Limb (tissue), 2 donors: ENCODE data around the gene CORO1C.

Experiments
- DNase-seq, 2 donors: peaks; one replicate each; pipeline ENCODE4 v3.0.0-alpha.2; 2016; ENCODE audit errors: extremely low spot score in 2 of 2

Gene CORO1C

GRCh38 chr12:108724890-108725151 lies 6.5 kb downstream of the CORO1C start:
- DNase-seq: no peak

GRCh38 chr12:108724054-108724889 lies 7.0 kb downstream of the CORO1C start:
- no peak for DNase-seq

GRCh38 chr12:108722992-108723766 lies 8.1 kb downstream of the CORO1C start:
- DNase-seq: no peak

DNA sequence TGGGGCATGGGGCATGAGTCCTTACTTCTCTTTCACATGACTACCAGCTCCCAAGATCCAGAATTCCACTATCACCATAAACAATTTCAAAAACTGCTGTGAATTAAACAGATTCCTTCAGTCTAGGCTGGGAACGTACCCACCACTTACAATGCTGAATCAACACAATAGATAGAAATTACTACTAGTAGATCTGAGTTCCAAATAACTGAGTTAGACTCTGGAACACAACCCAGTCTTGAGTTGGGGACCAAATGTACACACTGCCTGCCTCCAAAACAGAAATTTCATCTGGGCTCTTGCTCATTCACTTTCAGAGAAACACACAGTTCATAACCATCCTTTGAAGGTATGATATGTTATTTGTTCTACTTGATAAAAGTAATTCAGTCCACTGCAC lies 8.9 kb downstream of the CORO1C start:
- no peak for DNase-seq

- no peak for DNase-seq
Measured at GRCh38 chr12:108721824-108722223, 9.5 kb downstream of the CORO1C start.

DNA sequence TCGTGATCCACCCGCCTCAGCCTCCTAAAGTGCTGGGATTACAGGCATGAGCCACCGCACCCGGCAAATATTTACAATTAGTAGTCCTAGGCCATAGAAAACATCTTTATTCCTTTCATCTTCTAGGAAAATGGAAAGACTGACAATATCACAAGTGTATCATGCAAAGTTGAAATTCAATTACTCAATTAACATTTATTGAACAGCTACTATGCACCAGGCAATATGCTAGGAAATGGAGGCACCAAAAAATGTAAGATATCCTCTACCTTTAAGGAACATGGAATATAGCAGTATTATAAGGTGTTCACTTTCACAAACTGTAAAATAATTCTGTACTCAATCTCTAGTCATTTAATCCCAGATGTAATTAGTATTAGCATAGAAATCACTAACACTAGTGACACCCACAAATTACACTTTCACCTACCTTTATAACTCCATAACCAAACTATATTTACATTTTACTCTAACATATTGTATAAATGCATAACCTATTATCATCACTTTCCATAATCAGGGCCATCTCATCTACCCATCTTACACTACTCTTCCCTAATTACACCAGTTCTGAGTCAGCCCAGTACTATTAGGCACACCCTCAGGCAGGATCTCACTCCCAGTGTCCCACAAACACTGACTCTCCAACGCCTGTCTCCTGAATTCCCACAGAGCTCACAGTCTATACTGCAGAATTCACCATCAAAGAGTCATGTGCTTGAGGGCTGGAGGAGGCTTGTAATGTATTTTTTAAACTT lies 10.4 kb downstream of the CORO1C start:
- no peak for DNase-seq

GRCh38 chr12:108717243-108717642 lies 14.1 kb downstream of the CORO1C start:
- no peak for DNase-seq

DNA sequence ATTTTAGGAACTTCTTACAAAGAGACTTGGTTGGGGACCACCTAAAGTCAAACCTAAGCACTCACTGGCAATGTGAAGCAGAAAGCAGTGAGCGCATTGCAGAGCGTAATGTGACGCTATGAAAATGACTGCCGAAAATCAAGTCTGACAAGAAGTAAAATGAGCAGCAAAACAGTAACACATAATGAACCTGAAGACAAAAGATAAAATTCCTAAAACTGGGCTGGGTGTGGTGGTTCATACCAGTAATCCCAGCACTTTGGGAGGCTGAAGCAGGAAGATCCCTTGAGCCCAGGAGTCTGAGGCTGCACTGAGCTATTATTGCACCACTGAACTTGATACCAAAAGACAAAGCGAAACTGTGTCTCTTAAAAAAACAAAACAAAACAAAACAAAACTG lies 16.5 kb downstream of the CORO1C start:
- no peak for DNase-seq

DNA sequence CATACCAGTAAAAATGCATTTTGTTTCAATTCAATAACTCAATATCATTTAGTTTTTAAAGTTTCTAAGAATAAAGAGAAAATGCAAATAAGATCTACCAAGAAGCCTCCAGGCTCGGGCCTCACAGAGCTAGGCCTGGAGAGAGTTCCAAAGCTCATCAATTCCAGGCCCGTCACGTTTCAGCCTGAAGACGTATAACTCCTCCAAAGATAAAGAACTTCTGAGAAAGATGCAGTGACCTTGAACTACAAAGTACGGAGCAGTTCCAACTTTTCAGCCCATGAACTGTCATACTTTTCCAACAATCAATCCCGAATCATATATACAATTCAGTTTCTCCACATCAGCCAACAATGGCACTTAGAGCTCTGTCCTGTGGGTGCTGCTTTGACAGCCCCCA lies 17.8 kb downstream of the CORO1C start:
- DNase-seq: no peak

DNA sequence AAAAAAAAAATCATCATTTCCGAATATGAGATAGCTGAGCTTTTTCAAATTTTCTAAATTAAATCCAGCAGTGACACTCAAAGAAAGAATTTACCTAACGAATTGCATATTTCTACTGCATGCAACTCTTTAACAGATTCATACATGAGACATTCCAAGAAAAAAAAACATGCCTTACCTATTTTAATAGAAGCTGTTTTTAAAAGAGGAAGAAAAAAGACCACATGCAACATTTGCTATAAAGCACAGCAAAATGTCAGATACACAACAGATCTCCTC lies 18.5 kb downstream of the CORO1C start:
- DNase-seq: no peak

- DNase-seq: no peak
Measured at GRCh38 chr12:108712165-108712924, 19.0 kb downstream of the CORO1C start.

DNA sequence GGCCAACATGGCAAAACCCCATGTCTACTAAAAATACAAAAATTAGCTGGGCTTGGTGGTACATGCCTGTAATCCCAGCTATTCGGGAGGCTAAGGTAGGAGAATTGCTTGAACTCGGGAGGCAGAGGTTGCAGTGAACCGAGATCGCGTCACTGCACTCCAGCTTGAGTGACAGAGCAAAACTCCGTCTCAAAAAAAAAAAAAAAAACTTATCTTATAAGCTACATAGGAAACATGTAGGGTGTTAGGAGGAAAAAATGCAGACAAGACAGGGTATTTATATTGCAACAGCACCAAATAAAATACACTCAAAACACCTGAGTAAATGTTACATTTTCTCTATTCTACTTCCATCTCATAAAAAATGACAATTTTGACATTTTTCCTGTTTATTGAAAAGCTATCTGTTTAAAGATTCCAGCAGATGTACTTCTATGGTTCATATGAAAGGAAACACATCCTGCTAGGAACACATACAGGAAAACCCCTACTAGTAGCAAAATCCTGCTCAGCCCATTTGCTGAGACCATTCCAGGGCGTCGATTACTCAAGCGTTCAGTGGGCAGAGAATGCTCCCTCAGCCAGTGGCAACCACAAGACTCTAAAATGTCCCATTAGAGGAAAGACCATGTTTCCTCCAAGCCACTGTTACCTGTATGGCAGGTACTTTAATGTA lies 19.7 kb downstream of the CORO1C start:
- no peak for DNase-seq

DNA sequence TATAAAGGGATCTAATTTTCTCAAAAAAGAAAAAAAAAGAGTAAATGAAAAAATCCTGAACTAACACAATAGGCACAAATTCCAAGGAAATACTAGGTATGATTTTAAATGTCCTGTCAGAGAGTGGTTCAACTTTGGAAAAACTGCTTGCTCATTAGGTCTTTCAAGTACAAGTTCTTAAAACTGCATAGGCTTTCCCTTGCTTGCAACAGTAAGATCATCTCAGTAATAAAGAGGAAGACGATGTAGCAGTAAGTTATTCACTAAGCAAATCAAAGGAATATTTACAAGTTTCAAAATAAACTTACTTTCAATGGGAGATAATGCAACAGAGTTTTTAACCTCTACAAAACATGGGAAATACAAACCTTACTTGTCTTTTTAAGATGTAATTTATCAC lies 21.6 kb downstream of the CORO1C start:
- no peak for DNase-seq

DNA sequence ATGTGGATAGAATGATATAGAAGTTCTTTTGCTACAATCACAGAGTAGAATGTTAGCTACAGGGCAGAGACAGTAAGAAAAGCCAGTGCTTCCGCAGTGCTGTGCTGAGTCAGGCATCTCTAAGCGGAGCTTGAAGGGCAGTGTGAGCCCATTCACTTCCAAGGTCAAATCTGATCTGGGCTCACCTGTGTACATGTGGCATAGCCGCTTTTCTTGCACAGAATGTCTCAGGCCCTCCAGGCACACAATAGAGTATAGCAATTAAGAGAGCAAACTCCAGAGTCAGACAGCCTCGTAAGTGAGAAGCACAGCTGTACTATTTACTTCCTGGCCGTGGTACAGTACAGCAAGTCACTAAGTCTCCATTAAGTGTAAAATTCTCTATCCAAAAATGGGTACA lies 26.8 kb downstream of the CORO1C start:
- no peak for DNase-seq

DNA sequence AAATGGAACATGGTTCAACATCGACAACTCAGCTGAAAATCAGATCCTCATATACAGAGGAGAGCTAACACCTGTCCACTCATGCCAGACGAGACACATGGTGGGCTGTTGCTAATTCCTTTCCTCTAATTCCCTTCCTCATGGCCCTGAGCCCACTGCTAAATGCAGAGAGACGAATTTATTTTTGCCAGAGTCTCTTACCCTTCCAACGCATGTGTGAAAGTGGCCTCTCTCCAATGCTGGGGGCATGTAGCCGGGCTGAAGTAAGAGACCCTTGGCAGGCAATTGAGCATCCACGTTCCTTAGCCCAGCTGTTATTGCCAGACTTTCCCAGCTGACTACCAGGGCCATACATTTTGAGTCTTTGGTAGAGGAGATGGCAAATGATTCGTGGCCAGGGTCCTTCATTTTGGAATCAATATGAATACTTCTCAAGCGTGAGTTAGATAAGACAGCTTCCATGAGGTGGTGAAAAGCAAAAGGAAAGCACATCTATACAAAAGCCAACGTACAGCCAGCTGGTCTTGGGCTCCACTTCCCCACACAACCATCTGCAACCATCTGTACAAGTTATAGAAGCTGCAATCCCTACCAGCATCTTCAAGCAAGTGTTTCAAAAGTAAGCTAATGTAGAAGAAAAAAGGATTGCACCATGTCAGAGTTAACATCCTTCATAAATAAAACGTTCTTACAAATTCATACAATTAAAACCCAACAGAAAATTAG lies 28.6 kb downstream of the CORO1C start:
- peak; percentile 38 to 63 for DNase-seq

DNA sequence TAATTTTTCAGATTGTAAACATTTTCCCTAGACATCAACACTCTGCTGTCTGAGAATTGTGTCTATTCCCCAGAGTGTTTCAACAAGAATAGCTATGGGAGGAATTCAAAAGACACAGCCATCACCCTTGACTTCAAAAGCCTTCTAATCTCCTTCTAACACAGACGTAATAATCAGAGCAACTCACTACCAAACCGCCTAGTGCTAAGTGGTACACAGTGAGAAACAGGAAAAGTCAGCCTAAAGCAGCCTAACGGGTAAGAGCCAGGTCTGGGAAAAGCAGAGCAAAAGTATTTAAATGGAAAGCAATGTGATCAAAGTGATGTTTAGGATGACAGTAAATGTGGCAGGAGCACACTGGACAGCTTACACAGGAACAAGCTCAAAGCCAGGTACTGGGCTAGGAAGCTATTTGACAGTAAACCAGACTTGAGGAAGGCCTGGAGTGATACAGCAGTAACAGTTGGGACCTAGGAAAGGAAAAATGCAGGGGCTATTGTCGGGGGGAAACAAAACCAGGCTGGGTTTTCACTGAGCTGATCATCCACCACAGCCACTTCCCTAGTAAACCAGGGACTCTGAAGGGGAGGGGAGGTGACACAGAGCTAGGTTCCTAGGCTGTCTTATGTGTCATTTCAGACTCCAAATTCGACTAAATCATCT lies 29.4 kb downstream of the CORO1C start:
- no peak for DNase-seq

DNA sequence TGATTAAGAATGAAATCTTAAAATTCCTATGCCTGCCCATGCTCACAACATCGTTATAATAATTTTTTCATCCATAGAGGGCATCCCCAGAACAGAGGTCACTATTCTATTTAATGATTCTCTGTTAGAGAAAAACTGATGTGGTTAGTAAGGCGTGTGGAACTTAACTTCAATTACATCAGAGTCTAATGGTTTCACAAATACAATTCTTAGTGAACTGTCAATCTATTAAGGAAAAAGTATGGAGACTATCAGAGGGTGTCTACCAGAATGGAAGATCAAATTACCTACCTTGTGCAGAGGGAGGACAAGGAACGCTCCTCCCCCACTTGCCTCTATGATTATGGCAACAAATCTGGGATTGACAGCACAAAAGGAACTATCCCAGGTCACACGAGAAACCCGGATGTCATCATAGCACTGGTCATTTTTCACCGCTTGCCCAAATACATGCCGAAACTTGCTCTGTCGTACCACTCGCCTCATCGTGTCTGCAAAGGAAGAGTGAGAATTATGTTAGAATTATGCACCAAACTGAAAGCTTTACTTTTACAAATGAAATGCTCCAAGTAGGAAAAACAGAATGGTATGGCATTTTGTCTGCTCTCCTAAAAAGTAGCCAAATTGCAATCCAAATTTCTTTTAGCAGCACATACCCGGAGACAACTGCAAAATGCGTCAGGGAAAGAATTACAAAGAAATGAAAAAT lies 30.3 kb downstream of the CORO1C start:
- no peak for DNase-seq

DNA sequence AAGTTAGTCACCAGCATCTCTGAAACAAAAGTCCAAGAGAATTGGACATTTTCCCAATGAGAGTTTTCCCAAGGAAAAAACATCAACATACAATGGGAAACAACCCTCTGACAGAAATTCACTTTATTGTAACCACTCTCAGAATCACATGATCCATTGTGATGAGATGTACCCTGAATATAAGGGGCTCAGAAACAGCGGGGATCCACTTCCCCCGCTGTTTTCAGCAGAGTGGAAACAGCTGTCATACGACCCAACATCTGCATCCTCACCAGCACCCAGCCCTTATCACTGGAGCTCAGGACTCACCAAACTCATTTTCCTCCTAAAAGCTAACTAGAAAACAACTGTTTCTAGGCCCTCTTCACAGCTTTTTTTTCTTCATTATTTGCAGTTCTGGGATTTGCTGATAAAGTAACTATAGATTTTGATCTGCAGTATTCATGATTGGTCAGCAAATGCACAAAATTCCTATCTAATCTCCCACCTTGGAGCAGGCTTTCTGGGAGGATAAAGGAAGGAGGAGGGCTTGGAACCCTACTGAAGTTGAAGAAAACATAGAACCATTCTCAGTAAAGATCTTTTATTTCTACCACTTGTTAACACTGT lies 31.3 kb downstream of the CORO1C start:
- DNase-seq: no peak

DNA sequence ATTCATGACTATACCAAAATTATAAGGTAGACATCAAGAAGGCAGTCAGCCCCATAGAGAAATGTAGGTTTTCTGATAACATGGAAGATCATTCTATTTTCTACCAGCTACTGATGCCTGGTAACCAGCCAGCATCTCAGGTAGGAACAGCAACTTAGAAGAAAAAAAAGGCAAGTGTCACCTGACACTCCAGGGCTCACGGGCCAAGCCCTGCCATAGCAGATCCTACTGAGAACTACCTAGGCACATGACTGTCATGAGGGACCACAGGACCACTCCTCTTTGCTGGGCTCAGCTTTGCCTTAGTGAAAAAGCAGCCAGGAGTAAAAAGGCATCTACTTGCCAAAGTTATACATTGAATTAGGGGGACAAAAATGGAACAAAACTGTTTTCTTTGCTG lies 33.4 kb downstream of the CORO1C start:
- DNase-seq: no peak
